Panc1 (cell line): Measurements from ENCODE around the gene MEF2D. TPM values are rescaled to one million over a fixed set of nuclear protein-coding genes. Genes with fewer than 3 reads are reported as not detected.

Source experiments
- ATAC-seq: fragments of 200-7000 bp; cut with Tn5 transposase; 2 replicates; pipeline ENCODE4 v1.9.1; 2020; ENCODE audit warnings: mild to moderate bottlenecking, moderate library complexity
- BruUV-seq: library from RNA; stranded (reverse); fragments of 400-500 nt; replicated peaks from 2 replicates; lab custom pipeline; 2021; lab: Mats Ljungman, UMichigan
- CTCF ChIA-PET: fragments of 300-600 bp; sonication (Branson Sonifier 250); formaldehyde crosslinking; loops from one replicate; lab custom pipeline; 2022; ENCODE audit warnings: antibody characterized with exemption; lab: Charles Lee
- POLR2A ChIA-PET: fragments of 300-600 bp; sonication (Branson Sonifier 250); formaldehyde crosslinking; loops from one replicate; lab custom pipeline; 2022; ENCODE audit warnings: antibody characterized with exemption; lab: Charles Lee
- DNase-seq: peaks from one replicate; pipeline ENCODE4 v3.0.0-alpha.2; 2010; ENCODE audit warnings: low read depth, low spot score
- H3K27ac ChIP-seq: 2 replicates; pipeline ENCODE4 v1.5.1; 2011; ENCODE audit warnings: mild to moderate bottlenecking, low read length, inconsistent platforms
- H3K27me3 ChIP-seq: fragments of 200-500 bp; sonication (Bioruptor generic); 2 replicates; pipeline ENCODE4 v1.6.0; 2014; ENCODE audit warnings: low read length, inconsistent platforms; ENCODE audit not compliant: control insufficient read depth, insufficient read depth
- H3K36me3 ChIP-seq: fragments of 200-500 bp; sonication (Bioruptor generic); 2 replicates; pipeline ENCODE4 v1.5.1; 2014; ENCODE audit warnings: inconsistent platforms, mild to moderate bottlenecking, low read length, moderate library complexity; ENCODE audit not compliant: control insufficient read depth, insufficient read depth
- H3K4me1 ChIP-seq: 2 replicates; pipeline ENCODE4 v1.5.1; 2011; ENCODE audit warnings: inconsistent platforms, mild to moderate bottlenecking, low read length, moderate library complexity; ENCODE audit not compliant: control insufficient read depth, insufficient read depth
- H3K4me3 ChIP-seq, 2 experiments: 2 replicates each; pipeline ENCODE4 v1.5.1; 2011 to 2012; ENCODE audit warnings: low read depth in 2 of 2, low read length in 2 of 2, mild to moderate bottlenecking in 2 of 2, inconsistent platforms in 1 of 2, moderate library complexity in 1 of 2
- H3K9me3 ChIP-seq: fragments of 200-500 bp; sonication (Bioruptor generic); 2 replicates; pipeline ENCODE4 v1.5.1; 2014; ENCODE audit warnings: low read depth, mild to moderate bottlenecking, inconsistent platforms, low read length, moderate library complexity; ENCODE audit not compliant: control insufficient read depth, insufficient read depth
- POLR2AphosphoS5 ChIP-seq: IDR thresholded peaks from 2 replicates; pipeline ENCODE4 v1.6.1; 2012; ENCODE audit warnings: mild to moderate bottlenecking, low read depth, low read length, moderate library complexity
- REST ChIP-seq, 2 experiments: IDR thresholded peaks; 2 replicates each; pipeline ENCODE4 v1.6.1; 2011 to 2012; ENCODE audit warnings: low read depth in 2 of 2, control low read depth in 1 of 2, low read length in 1 of 2, mild to moderate bottlenecking in 1 of 2, moderate library complexity in 1 of 2; ENCODE audit not compliant: insufficient read depth in 1 of 2
- SIN3A ChIP-seq: IDR thresholded peaks from 2 replicates; pipeline ENCODE4 v1.6.1; 2012; ENCODE audit warnings: low read depth, mild to moderate bottlenecking, low read length, moderate library complexity, borderline replicate concordance; ENCODE audit not compliant: insufficient read depth
- TCF7L2 ChIP-seq: IDR thresholded peaks from 2 replicates; pipeline ENCODE4 v1.6.1; 2011; ENCODE audit warnings: mild to moderate bottlenecking, low read depth, low read length, inconsistent platforms
- in situ Hi-C: cut with HindIII; loops from 2 replicates; pipeline ENCODE4 v1.10.0; 2016; ENCODE audit warnings: low sequenced_read_pairs, low pct_unique_long_range_greater_than_20kb
- intact Hi-C: fragments of 100-400 bp; cut with micrococcal nuclease; formaldehyde crosslinking; loops from one replicate; pipeline ENCODE4 v1.10.0; 2022; ENCODE audit not compliant: unreplicated experiment
- total RNA-seq: library from RNA; stranded (reverse); gene quantifications from one replicate; pipeline ENCODE4 v1.2.1, GENCODE V29; 2021; ENCODE audit not compliant: unreplicated experiment
- TF ChIP-seq, protein P1 (sequence below): fragments of 450-650 bp; IDR thresholded peaks from 2 replicates; pipeline ENCODE4 v1.5.1; 2017; ENCODE audit warnings: mild to moderate bottlenecking

MEF2D gene
- total RNA-seq, 1 experiment from 2014 or later: 30.9 TPM

DNA sequence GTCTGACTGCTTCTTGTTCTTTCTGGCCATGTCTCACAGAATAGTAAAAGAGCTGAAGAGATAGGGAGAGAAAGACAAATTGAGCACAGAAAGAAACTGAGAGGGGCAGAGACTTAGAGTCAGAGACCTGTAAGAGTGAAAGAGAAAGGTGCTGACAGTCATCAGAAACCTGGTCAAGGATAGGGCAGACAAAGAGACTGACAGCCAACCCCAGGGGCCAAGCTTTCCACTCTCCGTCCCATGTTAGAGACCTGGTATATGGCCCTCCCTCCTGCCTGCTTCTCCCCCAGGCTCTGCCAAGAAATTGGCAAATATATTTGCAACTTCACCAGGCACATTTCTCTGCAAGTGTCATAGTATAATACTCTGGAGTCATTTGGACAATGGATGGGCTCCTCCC lies 67.0 kb downstream of the MEF2D start:
- no peak for TF ChIP-seq TCF7L2
- no peak for TF ChIP-seq SIN3A
- TF ChIP-seq POLR2AphosphoS5: no peak
- no peak for TF ChIP-seq REST (IDR thresholded peaks at IDR 0.05; ENCODE audit: insufficient read depth in 1 of 2, low read depth in 2 of 2, low read length in 1 of 2)
- TF ChIP-seq, protein P1, sequence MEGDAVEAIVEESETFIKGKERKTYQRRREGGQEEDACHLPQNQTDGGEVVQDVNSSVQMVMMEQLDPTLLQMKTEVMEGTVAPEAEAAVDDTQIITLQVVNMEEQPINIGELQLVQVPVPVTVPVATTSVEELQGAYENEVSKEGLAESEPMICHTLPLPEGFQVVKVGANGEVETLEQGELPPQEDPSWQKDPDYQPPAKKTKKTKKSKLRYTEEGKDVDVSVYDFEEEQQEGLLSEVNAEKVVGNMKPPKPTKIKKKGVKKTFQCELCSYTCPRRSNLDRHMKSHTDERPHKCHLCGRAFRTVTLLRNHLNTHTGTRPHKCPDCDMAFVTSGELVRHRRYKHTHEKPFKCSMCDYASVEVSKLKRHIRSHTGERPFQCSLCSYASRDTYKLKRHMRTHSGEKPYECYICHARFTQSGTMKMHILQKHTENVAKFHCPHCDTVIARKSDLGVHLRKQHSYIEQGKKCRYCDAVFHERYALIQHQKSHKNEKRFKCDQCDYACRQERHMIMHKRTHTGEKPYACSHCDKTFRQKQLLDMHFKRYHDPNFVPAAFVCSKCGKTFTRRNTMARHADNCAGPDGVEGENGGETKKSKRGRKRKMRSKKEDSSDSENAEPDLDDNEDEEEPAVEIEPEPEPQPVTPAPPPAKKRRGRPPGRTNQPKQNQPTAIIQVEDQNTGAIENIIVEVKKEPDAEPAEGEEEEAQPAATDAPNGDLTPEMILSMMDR: no peak
- H3K4me1 ChIP-seq: no peaks in the 10 kb centered on the region; the same call in 1 of the 2 replicates
- H3K9me3 ChIP-seq: no peaks in the 10 kb centered on the region
- no peak for ATAC-seq
- no TSS peak for BruUV-seq
- intact Hi-C loops: no loop called here
- ChIA-PET POLR2A (no interaction called here), CTCF (interaction anchor here (2.9 kb wide), 1 partner anchor 48 kb away, joined by 14 read pairs; no protein-coding TSS in a partner anchor)
- in situ Hi-C loops: no loop called here
- H3K4me3 ChIP-seq: no peak overlapping the region
- H3K27ac ChIP-seq: no peak overlapping the region
- H3K36me3 ChIP-seq: no peaks in the 10 kb centered on the region
- peaks cover 29% of the 10 kb centered on the region for H3K27me3 ChIP-seq
- no peak for DNase-seq

DNA sequence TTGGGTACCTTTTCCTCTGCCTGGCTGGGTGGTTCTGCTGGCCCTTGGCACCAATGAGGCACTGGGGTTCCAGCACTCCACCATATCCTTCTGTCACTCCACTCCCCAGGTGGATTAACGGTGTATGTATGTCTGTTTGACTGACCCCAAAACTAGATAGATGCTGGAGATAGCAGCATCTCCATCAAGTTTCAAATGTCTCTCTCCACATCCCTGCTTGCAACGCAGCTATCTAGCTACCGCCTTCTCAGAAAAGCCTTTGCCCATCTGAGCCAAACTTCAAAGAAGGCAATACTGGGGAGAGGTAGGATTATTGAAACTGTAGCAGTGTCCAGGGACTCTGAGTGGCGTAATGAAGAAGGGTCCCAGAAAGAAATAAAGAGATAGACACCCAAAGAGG lies 67.5 kb downstream of the MEF2D start:
- no peak for TF ChIP-seq TCF7L2
- Histone ChIP-seq H3K4me1 (no peaks in the 10 kb centered on the region; the same call in 1 of the 2 replicates), H3K27me3 (peaks cover 26% of the 10 kb centered on the region), H3K36me3 (no peaks in the 10 kb centered on the region), H3K27ac (no peak overlapping the region), H3K9me3 (no peaks in the 10 kb centered on the region), H3K4me3 (no peak overlapping the region)
- no TSS peak for BruUV-seq
- no peak for DNase-seq
- ChIA-PET POLR2A (interaction anchor here (0.6 kb wide), 1 partner anchor 23 kb away, joined by 5 read pairs; no protein-coding TSS in a partner anchor), CTCF (interaction anchor here (2.2 to 2.9 kb wide), 2 partner anchors 13 to 48 kb away, joined by 6 to 14 read pairs; no protein-coding TSS in a partner anchor)
- in situ Hi-C loops (no loop called here), intact Hi-C loops (no loop called here)
- ATAC-seq: no peak

DNA sequence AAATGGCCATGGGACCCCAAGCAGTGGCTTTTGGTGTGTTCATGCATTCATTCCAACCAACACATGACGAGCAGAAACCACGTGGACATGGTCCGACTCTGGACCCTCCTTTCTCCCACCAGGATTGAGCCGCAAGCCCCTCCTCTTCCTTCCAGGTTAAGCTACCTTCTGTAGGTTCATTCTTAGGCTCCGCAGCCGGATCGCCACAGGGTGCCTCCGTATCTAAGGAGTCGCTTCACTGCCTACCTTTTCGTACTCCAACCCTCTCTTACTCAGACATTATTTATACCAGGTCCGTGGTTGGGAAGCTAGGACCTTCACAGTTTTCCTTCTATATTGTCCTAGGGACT lies 67.9 kb downstream of the MEF2D start:
- ChIA-PET POLR2A (interaction anchor here (0.6 kb wide), 1 partner anchor 23 kb away, joined by 5 read pairs; no protein-coding TSS in a partner anchor), CTCF (interaction anchor here (2.2 to 2.9 kb wide), 2 partner anchors 13 to 47 kb away, joined by 6 to 14 read pairs; no protein-coding TSS in a partner anchor)
- intact Hi-C loops (no loop called here), in situ Hi-C loops (no loop called here)
- Histone ChIP-seq H3K9me3 (no peaks in the 10 kb centered on the region), H3K4me1 (no peaks in the 10 kb centered on the region; the same call in 1 of the 2 replicates), H3K36me3 (no peaks in the 10 kb centered on the region), H3K27me3 (peaks cover 26% of the 10 kb centered on the region), H3K4me3 (no peak overlapping the region), H3K27ac (no peak overlapping the region)
- TF ChIP-seq REST (IDR thresholded peaks at IDR 0.05; ENCODE audit: insufficient read depth in 1 of 2, low read depth in 2 of 2, low read length in 1 of 2): no peak
- no peak for TF ChIP-seq POLR2AphosphoS5
- DNase-seq (no peak), ATAC-seq (no peak)
- no TSS peak for BruUV-seq
